NB4 (cell line): ENCODE measurements around the gene A1BG.
"Not testable (repeated sequence)": the region's sequence is repeated elsewhere in the genome, so short reads cannot be mapped to it uniquely, and the experiment has no call there.

Experiments
- DNase-seq: peaks from one replicate; pipeline ENCODE4 v3.0.0; 2010; ENCODE audit warnings: low read depth
- H3K4me3 ChIP-seq: one replicate; pipeline ENCODE4 v1.5.1; 2011; ENCODE audit warnings: mild to moderate bottlenecking, low read depth, low read length, moderate library complexity
- MYC ChIP-seq: IDR thresholded peaks from 2 replicates; pipeline ENCODE4 v1.6.1; 2011; ENCODE audit warnings: low read depth, low read length
- POLR2A ChIP-seq: IDR thresholded peaks from 2 replicates; pipeline ENCODE4 v1.6.1; 2011; ENCODE audit warnings: mild to moderate bottlenecking; ENCODE audit not compliant: insufficient read length; ENCODE audit errors: extremely low read depth
- TF ChIP-seq, protein P1 (sequence below): IDR thresholded peaks from one replicate; pipeline ENCODE4 v1.5.1; 2012; ENCODE audit warnings: low read depth, low read length
- TF ChIP-seq, protein P2 (sequence below): IDR thresholded peaks from 2 replicates; pipeline ENCODE4 v1.6.1; 2011; ENCODE audit warnings: low read depth, low read length

Gene A1BG

DNA sequence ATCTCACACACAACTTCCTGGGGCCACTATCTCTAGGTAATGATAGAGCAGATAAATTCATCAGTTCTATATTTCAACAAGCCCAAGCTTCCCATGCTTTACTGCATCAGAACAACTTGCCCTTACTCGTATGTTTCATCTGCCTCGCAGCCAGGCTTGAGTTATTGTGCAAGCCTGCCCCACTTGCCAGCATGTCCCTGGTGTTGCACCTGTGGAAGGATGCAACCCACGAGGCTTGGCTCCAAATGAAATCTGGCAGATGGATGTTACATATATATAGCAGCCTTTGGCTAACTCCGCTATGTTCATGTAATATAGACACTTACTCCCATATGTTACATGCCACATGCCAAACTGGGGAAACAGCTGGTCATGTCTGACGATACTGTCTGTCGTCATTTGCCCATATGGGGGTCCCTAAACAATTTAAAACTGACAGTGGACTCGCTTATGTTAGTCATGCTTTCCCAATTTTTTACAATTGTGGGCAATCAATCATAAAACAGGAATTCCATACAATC is 41.9 kb downstream of the A1BG start:
- H3K4me3 ChIP-seq, result no peak overlapping the region
- TF ChIP-seq MYC (no peak), POLR2A (no peak)
- TF ChIP-seq, protein P1, sequence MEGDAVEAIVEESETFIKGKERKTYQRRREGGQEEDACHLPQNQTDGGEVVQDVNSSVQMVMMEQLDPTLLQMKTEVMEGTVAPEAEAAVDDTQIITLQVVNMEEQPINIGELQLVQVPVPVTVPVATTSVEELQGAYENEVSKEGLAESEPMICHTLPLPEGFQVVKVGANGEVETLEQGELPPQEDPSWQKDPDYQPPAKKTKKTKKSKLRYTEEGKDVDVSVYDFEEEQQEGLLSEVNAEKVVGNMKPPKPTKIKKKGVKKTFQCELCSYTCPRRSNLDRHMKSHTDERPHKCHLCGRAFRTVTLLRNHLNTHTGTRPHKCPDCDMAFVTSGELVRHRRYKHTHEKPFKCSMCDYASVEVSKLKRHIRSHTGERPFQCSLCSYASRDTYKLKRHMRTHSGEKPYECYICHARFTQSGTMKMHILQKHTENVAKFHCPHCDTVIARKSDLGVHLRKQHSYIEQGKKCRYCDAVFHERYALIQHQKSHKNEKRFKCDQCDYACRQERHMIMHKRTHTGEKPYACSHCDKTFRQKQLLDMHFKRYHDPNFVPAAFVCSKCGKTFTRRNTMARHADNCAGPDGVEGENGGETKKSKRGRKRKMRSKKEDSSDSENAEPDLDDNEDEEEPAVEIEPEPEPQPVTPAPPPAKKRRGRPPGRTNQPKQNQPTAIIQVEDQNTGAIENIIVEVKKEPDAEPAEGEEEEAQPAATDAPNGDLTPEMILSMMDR, result no peak
- TF ChIP-seq, protein P2, sequence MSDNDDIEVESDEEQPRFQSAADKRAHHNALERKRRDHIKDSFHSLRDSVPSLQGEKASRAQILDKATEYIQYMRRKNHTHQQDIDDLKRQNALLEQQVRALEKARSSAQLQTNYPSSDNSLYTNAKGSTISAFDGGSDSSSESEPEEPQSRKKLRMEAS, result no peak
- no peak for DNase-seq

DNA sequence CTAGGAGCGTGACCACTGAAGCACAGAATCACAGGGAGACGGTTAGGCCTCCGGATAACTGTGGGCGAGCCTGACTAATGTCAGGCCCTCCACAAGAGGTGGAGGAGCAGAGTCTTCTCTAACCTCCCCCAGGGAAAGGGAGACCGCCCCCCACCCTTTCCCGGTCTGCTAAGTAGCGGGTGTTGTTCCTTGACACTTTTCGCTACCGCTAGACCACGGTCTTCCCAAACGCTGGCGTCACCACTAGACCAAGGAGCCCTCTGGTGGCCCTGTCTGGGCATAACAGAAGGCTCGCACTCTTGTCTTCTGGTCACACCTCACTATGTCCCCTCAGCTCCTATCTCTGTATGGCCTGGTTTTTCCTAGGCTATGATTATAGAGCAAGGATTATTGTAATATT is 42.6 kb downstream of the A1BG start:
- not testable (repeated sequence) for H3K4me3 ChIP-seq, DNase-seq

DNA sequence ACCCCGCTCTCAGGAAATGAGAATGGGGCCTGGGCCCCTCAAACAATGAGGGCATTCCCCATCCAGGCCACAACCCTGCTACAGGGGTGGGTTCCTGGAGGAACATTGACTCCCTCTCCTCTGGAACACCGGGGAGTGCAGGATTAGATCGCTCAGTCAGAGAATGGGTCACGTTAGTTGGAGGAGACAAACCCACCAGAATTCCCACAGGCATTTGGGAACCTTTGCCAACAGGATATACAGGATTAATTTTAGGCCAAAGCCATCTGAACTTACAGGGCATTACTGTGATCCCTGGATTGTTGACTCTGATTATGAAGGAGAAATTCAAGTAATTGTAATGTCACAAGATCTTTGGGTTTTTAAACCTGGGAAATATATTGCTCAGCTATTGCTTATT is 45.6 kb downstream of the A1BG start:
- no peak for DNase-seq
- no peak overlapping the region for H3K4me3 ChIP-seq
- TF ChIP-seq POLR2A, result no peak
- TF ChIP-seq, protein P1, result no peak
- TF ChIP-seq, protein P2, result no peak
- no peak for TF ChIP-seq MYC

DNA sequence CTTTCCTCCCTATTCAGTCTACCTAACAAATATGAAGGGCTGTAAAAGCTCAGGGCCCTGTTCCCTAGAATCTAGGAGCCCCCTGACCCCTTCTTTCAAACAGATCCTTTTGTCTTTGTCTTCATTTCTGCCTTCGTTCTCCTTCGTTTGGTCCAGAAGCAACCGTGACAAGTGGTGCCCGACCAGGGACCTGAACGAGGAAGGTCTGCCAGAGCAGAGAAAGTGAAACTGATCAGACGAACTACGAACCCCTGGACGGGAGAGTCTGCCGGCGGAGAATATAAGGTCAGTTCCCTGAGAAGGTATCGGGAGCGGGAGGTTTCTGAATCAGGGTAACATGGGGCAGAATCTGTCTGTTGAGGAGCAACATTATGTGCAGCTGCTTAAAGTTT is 47.4 kb downstream of the A1BG start:
- peak overlapping the region; percentile 92 for H3K4me3 ChIP-seq
- TF ChIP-seq, protein P1, result no peak
- TF ChIP-seq, protein P2, result no peak
- TF ChIP-seq POLR2A, result no peak
- TF ChIP-seq MYC, result no peak
- peak; percentile 36 for DNase-seq

DNA sequence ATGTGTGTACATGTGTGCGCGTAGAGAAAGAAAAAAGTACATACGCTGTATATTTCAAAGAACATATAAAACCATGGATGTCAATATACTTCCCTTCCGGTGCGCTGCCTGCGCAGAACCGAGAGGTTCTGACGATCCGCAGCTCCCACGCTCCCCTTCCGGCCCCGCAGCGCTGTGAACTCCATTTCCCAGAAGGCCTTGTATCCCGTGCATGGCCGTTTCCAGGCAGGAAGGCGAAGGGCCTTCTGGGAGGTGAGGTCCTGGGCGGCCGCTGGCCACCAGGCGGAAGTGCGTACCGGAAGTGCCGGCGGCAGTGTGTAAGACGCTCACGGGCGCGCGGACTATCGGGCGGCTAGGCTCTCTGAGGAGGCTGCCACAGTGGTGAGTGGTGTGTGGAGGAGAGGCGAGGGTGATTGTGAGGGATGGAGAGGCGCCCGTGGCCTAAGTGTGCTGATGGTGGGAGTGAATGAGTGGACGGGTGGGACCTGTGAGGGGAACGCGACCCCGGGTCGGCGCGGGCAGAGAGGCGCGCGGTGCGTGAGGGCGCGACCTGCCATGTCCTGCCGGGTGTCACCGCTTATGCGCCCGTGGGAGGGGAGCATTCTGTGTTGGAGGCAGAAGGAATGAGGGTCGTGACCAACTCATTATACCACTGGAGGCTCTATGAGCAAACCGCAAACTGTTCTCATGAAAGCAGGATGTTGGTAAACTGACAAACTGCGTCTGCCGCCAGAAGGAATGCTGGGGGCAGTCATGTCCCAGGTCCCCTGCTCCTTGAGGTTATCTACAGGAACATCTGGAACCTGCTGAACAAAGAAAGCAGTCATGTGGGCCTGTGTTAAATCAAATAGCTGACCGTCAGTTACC is 48.0 kb downstream of the A1BG start, which contains the start of gene ERVK3-1:
Gene ERVK3-1, plus strand, starts transcription at position 313 of the 867 bp plus-strand sequence. CDS start 6,792 bp downstream, outside the sequence.
- peak within 1 kb of the TSS; percentile 92 for H3K4me3 ChIP-seq
- peak; percentile 96 for DNase-seq
- peak; percentile 87 for TF ChIP-seq POLR2A
- TF ChIP-seq, protein P1, result no peak
- TF ChIP-seq, protein P2, result no peak; the same call in 1 of the 2 replicates
- TF ChIP-seq MYC, result peak; percentile 70; the same call in 1 of the 2 replicates

DNA sequence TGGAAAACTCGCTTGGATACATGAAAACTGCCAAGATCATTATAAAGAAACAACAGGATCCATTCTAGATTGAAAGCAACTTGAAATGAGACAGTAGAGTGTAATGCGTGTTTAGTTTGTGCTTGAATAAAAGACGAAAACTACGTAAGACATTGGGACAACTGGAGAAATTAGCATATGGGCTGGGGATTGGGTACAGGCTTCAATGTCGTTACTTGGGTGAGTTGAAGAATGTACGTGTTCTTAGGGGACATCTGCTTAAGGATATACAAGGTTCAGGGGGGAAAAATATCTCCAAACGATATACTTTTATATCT is 48.6 kb downstream of the A1BG start:
- H3K4me3 ChIP-seq, result peak overlapping the region; percentile 92
- TF ChIP-seq MYC, result no peak
- no peak for TF ChIP-seq POLR2A
- TF ChIP-seq, protein P2, result no peak
- TF ChIP-seq, protein P1, result no peak
- DNase-seq, result no peak
